ENCODE data around the gene UGT1A5. TPM values are rescaled to one million over a fixed set of nuclear protein-coding genes. Genes with fewer than 3 reads are reported as not detected.
A peak's percentile ranks its signal among the peaks of the same experiment; 100 is the strongest.

UGT1A5 gene
- total and polyA plus RNA-seq, 2 of the 13 experiments (the other 11 are each of a cell fraction or from before 2014, with no cell fraction given) = not detected

GRCh38 chr2:233756429-233757081, 43.8 kb downstream of the UGT1A5 start (continued):
- TF ChIP-seq MAFG (CRISPR knock-in tag; IDR thresholded peaks at IDR 0.05) (no peak), ZNF234 (CRISPR knock-in tag; conservative IDR thresholded peaks at IDR 0.05) (no peak), ZNF337 (CRISPR knock-in tag; IDR thresholded peaks at IDR 0.05; ENCODE audit: borderline replicate concordance, low read depth) (no peak), MAX (IDR thresholded peaks at IDR 0.05) (peak; percentile 68), NFIC (IDR thresholded peaks at IDR 0.05; ENCODE audit: low read length) (peak; percentile 98), USF2 (IDR thresholded peaks at IDR 0.05; ENCODE audit: low read depth, low read length) (no peak), USF2 (CRISPR knock-in tag; IDR thresholded peaks at IDR 0.05; ENCODE audit: borderline replicate concordance) (no peak), HIC2 (CRISPR knock-in tag; IDR thresholded peaks at IDR 0.05; ENCODE audit: low read depth) (peak; percentile 45; the same call in 1 of the 2 replicates), CHD2 (IDR thresholded peaks at IDR 0.05; ENCODE audit: low read depth, low read length) (no peak), ZBTB44 (CRISPR knock-in tag; IDR thresholded peaks at IDR 0.05) (no peak), YY1 (IDR thresholded peaks at IDR 0.05; ENCODE audit: insufficient read depth, insufficient replicate concordance, low read depth, low read length) (no peak), ZNF737 (CRISPR knock-in tag; IDR thresholded peaks at IDR 0.05; ENCODE audit: borderline replicate concordance) (no peak), HNF1A (IDR thresholded peaks at IDR 0.05; ENCODE audit: low read depth) (peak; percentile 98), HNF1A (CRISPR knock-in tag; IDR thresholded peaks at IDR 0.05; ENCODE audit: borderline replicate concordance) (peak; percentile 98), ZNF546 (CRISPR knock-in tag; conservative IDR thresholded peaks at IDR 0.05) (no peak), HOXD1 (CRISPR knock-in tag; IDR thresholded peaks at IDR 0.05) (peak; percentile 96), JUN (CRISPR knock-in tag; IDR thresholded peaks at IDR 0.05) (peak; percentile 81), KDM5A (IDR thresholded peaks at IDR 0.05; ENCODE audit: borderline replicate concordance, low read length) (no peak), PLSCR1 (CRISPR knock-in tag; IDR thresholded peaks at IDR 0.05; ENCODE audit: borderline replicate concordance) (no peak)

Data from HepG2 (cell line).